Loucy (cell line): Measurements from ENCODE around the gene MMP24.
A peak's percentile ranks its signal among the peaks of the same experiment; 100 is the strongest.

Source experiments
- H2AFZ ChIP-seq: fragments of 200-600 bp; sonication (generic); 2 replicates; pipeline ENCODE4 v1.6.0; 2016; ENCODE audit warnings: antibody characterized with exemption, mild to moderate bottlenecking, low read length, moderate library complexity
- H3F3A ChIP-seq: fragments of 200-600 bp; 2 replicates; pipeline ENCODE4 v1.6.0; 2016; ENCODE audit warnings: antibody characterized with exemption, low read depth, mild to moderate bottlenecking
- H3K27me3 ChIP-seq: fragments of 200-600 bp; sonication (generic); 2 replicates; pipeline ENCODE4 v1.6.1; 2014; ENCODE audit warnings: low read length, mild to moderate bottlenecking; ENCODE audit not compliant: insufficient read depth, poor library complexity, severe bottlenecking
- H3K36me3 ChIP-seq: fragments of 200-600 bp; sonication (generic); 2 replicates; pipeline ENCODE4 v1.6.1; 2016; ENCODE audit warnings: low read length; ENCODE audit not compliant: insufficient read depth
- H3K4me1 ChIP-seq: fragments of 200-600 bp; sonication (generic); 2 replicates; pipeline ENCODE4 v1.5.1; 2014; ENCODE audit warnings: low read length, mild to moderate bottlenecking; ENCODE audit not compliant: insufficient read depth, poor library complexity, severe bottlenecking
- H3K4me2 ChIP-seq: fragments of 200-600 bp; sonication (generic); 2 replicates; pipeline ENCODE4 v1.6.0; 2014; ENCODE audit warnings: antibody characterized with exemption, low read length, low read depth, mild to moderate bottlenecking; ENCODE audit not compliant: poor library complexity, severe bottlenecking
- H3K4me3 ChIP-seq: fragments of 200-600 bp; sonication (generic); 2 replicates; pipeline ENCODE4 v1.5.1; 2014; ENCODE audit warnings: low read length, mild to moderate bottlenecking, mixed read lengths; ENCODE audit not compliant: poor library complexity, severe bottlenecking
- H3K79me2 ChIP-seq: fragments of 200-600 bp; sonication (generic); 2 replicates; pipeline ENCODE4 v1.6.1; 2014; ENCODE audit warnings: low read length; ENCODE audit not compliant: insufficient read depth
- H3K9ac ChIP-seq: fragments of 200-600 bp; sonication (generic); 2 replicates; pipeline ENCODE4 v1.6.0; 2014; ENCODE audit warnings: mild to moderate bottlenecking, low read depth, low read length, moderate library complexity; ENCODE audit not compliant: poor library complexity, severe bottlenecking
- H3K9me2 ChIP-seq: fragments of 200-600 bp; sonication (generic); replicated peaks from 2 replicates; pipeline ENCODE4 v1.6.1; 2016; ENCODE audit warnings: low read depth, low read length, mixed read lengths
- H3K9me3 ChIP-seq: fragments of 200-600 bp; sonication (generic); 2 replicates; pipeline ENCODE4 v1.6.1; 2014; ENCODE audit warnings: mild to moderate bottlenecking, antibody characterized with exemption, low read length, low read depth; ENCODE audit not compliant: insufficient read depth
- H4K20me1 ChIP-seq: fragments of 200-600 bp; sonication (generic); 2 replicates; pipeline ENCODE4 v1.6.0; 2014; ENCODE audit warnings: antibody characterized with exemption, low read length, mild to moderate bottlenecking; ENCODE audit not compliant: insufficient read depth, poor library complexity, severe bottlenecking
- CTCF ChIP-seq: fragments of 200-600 bp; sonication (generic); conservative IDR thresholded peaks from 2 replicates; pipeline ENCODE4 v1.5.1; 2014; ENCODE audit warnings: mild to moderate bottlenecking, antibody characterized with exemption, low read length
- EZH2phosphoT487 ChIP-seq: fragments of 200-600 bp; IDR thresholded peaks from 2 replicates; pipeline ENCODE4 v1.6.1; 2018; ENCODE audit warnings: antibody characterized with exemption, mild to moderate bottlenecking, moderate library complexity, borderline replicate concordance

The MMP24 gene

GRCh38 chr20:35284992-35285805 lies 58.7 kb downstream of the MMP24 start:
- Histone ChIP-seq H3K27me3 (no peaks in the 10 kb centered on the region), H3K36me3 (peaks cover 14% of the 10 kb centered on the region; the same call in 1 of the 2 replicates), H3K4me3 (peak overlapping the region; percentile 87), H3K9me2 (no peaks in the 10 kb centered on the region), H3K4me1 (peaks cover 14% of the 10 kb centered on the region), H3K9ac (peak overlapping the region; percentile 89), H3F3A (no peaks in the 10 kb centered on the region), H3K79me2 (peaks cover 40% of the 10 kb centered on the region), H2AFZ (peak overlapping the region; percentile 89), H4K20me1 (peaks cover 28% of the 10 kb centered on the region), H3K9me3 (no peaks in the 10 kb centered on the region), H3K4me2 (peak overlapping the region; percentile 86)
- TF ChIP-seq EZH2phosphoT487 (no peak), CTCF (no peak)

DNA sequence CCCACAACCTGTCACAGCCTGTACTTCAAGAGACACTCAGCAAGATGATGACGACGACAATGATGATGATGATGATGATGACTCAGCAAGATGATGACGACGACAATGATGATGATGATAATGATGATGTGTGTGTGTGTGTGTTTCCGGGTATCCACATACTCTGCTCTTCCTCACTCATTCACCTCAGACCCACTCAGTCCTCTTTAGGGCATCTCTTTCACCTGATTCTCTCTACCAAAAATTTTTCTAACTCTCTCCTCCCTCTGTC lies 59.3 kb downstream of the MMP24 start:
- TF ChIP-seq EZH2phosphoT487 (no peak), CTCF (no peak)
- H3K9me3 ChIP-seq, result no peaks in the 10 kb centered on the region
- peaks cover 9% of the 10 kb centered on the region; the same call in 1 of the 2 replicates for H3K36me3 ChIP-seq
- H3F3A ChIP-seq, result no peaks in the 10 kb centered on the region
- no peak overlapping the region for H2AFZ ChIP-seq
- no peaks in the 10 kb centered on the region for H3K27me3 ChIP-seq
- H3K9me2 ChIP-seq, result no peaks in the 10 kb centered on the region
- no peak overlapping the region for H3K4me3 ChIP-seq
- no peak overlapping the region for H3K9ac ChIP-seq
- H3K4me2 ChIP-seq, result no peak overlapping the region
- H3K4me1 ChIP-seq, result peaks cover 14% of the 10 kb centered on the region
- H4K20me1 ChIP-seq, result peaks cover 28% of the 10 kb centered on the region
- peaks cover 34% of the 10 kb centered on the region for H3K79me2 ChIP-seq

DNA sequence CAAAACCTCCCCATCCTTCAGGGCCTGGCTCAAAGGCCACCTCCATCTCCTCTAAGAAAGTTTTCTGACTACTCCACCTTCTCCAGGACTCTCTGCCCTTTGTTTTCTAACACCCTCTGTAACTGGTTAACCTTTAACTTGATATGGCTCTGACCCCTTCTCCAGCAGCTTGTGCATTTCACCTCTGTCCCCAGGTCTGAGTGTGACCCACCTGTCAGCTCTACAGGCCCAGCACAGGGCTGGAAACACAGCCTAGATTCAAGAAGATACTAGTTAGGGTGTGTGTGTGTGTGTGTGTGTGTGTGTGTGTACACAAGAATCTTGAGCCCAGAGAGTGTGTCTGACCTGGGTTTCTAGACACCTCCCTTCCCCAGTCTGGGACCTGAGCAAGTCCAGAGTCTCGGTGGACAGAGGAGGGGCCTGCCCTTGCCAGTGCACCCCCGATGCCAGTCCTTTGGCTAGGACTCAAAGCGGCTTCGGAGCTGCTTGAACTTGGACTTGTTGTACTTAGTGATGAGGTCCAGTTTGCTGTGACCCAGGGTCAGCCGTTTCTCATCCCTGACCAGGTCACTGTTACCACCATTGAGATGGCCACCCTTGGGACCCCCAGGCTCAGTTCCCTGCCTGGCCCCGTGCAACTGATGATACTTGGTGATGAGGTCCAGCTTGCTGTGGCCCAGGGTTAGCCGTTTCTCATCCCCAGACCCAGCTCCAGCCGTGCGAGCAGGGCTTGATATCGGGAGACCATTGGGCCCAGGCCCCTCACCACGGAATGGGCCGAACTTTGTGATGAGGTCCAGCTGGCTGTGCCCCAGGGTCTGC lies 59.8 kb downstream of the MMP24 start:
- Histone ChIP-seq H3K4me3 (no peak overlapping the region), H3K9me3 (no peaks in the 10 kb centered on the region), H2AFZ (no peak overlapping the region), H3K79me2 (peaks cover 31% of the 10 kb centered on the region), H3K4me1 (peaks cover 14% of the 10 kb centered on the region), H3K9ac (no peak overlapping the region), H3K27me3 (no peaks in the 10 kb centered on the region), H4K20me1 (peaks cover 28% of the 10 kb centered on the region), H3K9me2 (no peaks in the 10 kb centered on the region), H3F3A (no peaks in the 10 kb centered on the region), H3K4me2 (no peak overlapping the region), H3K36me3 (peaks cover 7% of the 10 kb centered on the region; the same call in 1 of the 2 replicates)
- TF ChIP-seq CTCF (no peak), EZH2phosphoT487 (no peak)
